Loucy (cell line): ENCODE results near the gene GALNT9.

ENCODE experiments used
- H2AFZ ChIP-seq: fragments of 200-600 bp; sonication (generic); 2 replicates; pipeline ENCODE4 v1.6.0; 2016; ENCODE audit warnings: antibody characterized with exemption, mild to moderate bottlenecking, low read length, moderate library complexity
- H3F3A ChIP-seq: fragments of 200-600 bp; 2 replicates; pipeline ENCODE4 v1.6.0; 2016; ENCODE audit warnings: antibody characterized with exemption, low read depth, mild to moderate bottlenecking
- H3K27me3 ChIP-seq: fragments of 200-600 bp; sonication (generic); 2 replicates; pipeline ENCODE4 v1.6.1; 2014; ENCODE audit warnings: low read length, mild to moderate bottlenecking; ENCODE audit not compliant: insufficient read depth, poor library complexity, severe bottlenecking
- H3K36me3 ChIP-seq: fragments of 200-600 bp; sonication (generic); 2 replicates; pipeline ENCODE4 v1.6.1; 2016; ENCODE audit warnings: low read length; ENCODE audit not compliant: insufficient read depth
- H3K4me1 ChIP-seq: fragments of 200-600 bp; sonication (generic); 2 replicates; pipeline ENCODE4 v1.5.1; 2014; ENCODE audit warnings: low read length, mild to moderate bottlenecking; ENCODE audit not compliant: insufficient read depth, poor library complexity, severe bottlenecking
- H3K4me2 ChIP-seq: fragments of 200-600 bp; sonication (generic); 2 replicates; pipeline ENCODE4 v1.6.0; 2014; ENCODE audit warnings: antibody characterized with exemption, low read length, low read depth, mild to moderate bottlenecking; ENCODE audit not compliant: poor library complexity, severe bottlenecking
- H3K4me3 ChIP-seq: fragments of 200-600 bp; sonication (generic); 2 replicates; pipeline ENCODE4 v1.5.1; 2014; ENCODE audit warnings: low read length, mild to moderate bottlenecking, mixed read lengths; ENCODE audit not compliant: poor library complexity, severe bottlenecking
- H3K79me2 ChIP-seq: fragments of 200-600 bp; sonication (generic); 2 replicates; pipeline ENCODE4 v1.6.1; 2014; ENCODE audit warnings: low read length; ENCODE audit not compliant: insufficient read depth
- H3K9ac ChIP-seq: fragments of 200-600 bp; sonication (generic); 2 replicates; pipeline ENCODE4 v1.6.0; 2014; ENCODE audit warnings: mild to moderate bottlenecking, low read depth, low read length, moderate library complexity; ENCODE audit not compliant: poor library complexity, severe bottlenecking
- H3K9me2 ChIP-seq: fragments of 200-600 bp; sonication (generic); replicated peaks from 2 replicates; pipeline ENCODE4 v1.6.1; 2016; ENCODE audit warnings: low read depth, low read length, mixed read lengths
- H3K9me3 ChIP-seq: fragments of 200-600 bp; sonication (generic); 2 replicates; pipeline ENCODE4 v1.6.1; 2014; ENCODE audit warnings: mild to moderate bottlenecking, antibody characterized with exemption, low read length, low read depth; ENCODE audit not compliant: insufficient read depth
- H4K20me1 ChIP-seq: fragments of 200-600 bp; sonication (generic); 2 replicates; pipeline ENCODE4 v1.6.0; 2014; ENCODE audit warnings: antibody characterized with exemption, low read length, mild to moderate bottlenecking; ENCODE audit not compliant: insufficient read depth, poor library complexity, severe bottlenecking
- CTCF ChIP-seq: fragments of 200-600 bp; sonication (generic); conservative IDR thresholded peaks from 2 replicates; pipeline ENCODE4 v1.5.1; 2014; ENCODE audit warnings: mild to moderate bottlenecking, antibody characterized with exemption, low read length
- EZH2phosphoT487 ChIP-seq: fragments of 200-600 bp; IDR thresholded peaks from 2 replicates; pipeline ENCODE4 v1.6.1; 2018; ENCODE audit warnings: antibody characterized with exemption, mild to moderate bottlenecking, moderate library complexity, borderline replicate concordance

The GALNT9 gene

GRCh38 chr12:132159555-132160003 lies 169.8 kb downstream of the GALNT9 start:
- H3F3A ChIP-seq: peaks cover 11% of the 10 kb centered on the region
- no peak for TF ChIP-seq CTCF
- no peak for TF ChIP-seq EZH2phosphoT487
- H3K9ac ChIP-seq: no peak overlapping the region
- H3K4me2 ChIP-seq: no peak overlapping the region
- no peaks in the 10 kb centered on the region for H3K27me3 ChIP-seq
- no peaks in the 10 kb centered on the region for H3K9me2 ChIP-seq
- no peak overlapping the region for H2AFZ ChIP-seq
- peaks cover 18% of the 10 kb centered on the region for H3K4me1 ChIP-seq
- peaks cover 12% of the 10 kb centered on the region; the same call in 1 of the 2 replicates for H3K36me3 ChIP-seq
- no peaks in the 10 kb centered on the region for H3K9me3 ChIP-seq
- no peak overlapping the region for H3K4me3 ChIP-seq
- no peaks in the 10 kb centered on the region for H3K79me2 ChIP-seq
- no peaks in the 10 kb centered on the region for H4K20me1 ChIP-seq

GRCh38 chr12:132158677-132159554 lies 170.5 kb downstream of the GALNT9 start:
- no peak overlapping the region for H2AFZ ChIP-seq
- H3K79me2 ChIP-seq: no peaks in the 10 kb centered on the region
- no peaks in the 10 kb centered on the region for H3K9me2 ChIP-seq
- H3K9me3 ChIP-seq: no peaks in the 10 kb centered on the region
- TF ChIP-seq CTCF (no peak), EZH2phosphoT487 (no peak)
- peaks cover 11% of the 10 kb centered on the region for H3F3A ChIP-seq
- H3K36me3 ChIP-seq: peaks cover 12% of the 10 kb centered on the region; the same call in 1 of the 2 replicates
- no peak overlapping the region for H3K4me3 ChIP-seq
- no peaks in the 10 kb centered on the region for H4K20me1 ChIP-seq
- H3K4me2 ChIP-seq: no peak overlapping the region
- peaks cover 18% of the 10 kb centered on the region for H3K4me1 ChIP-seq
- H3K27me3 ChIP-seq: no peaks in the 10 kb centered on the region
- H3K9ac ChIP-seq: no peak overlapping the region

GRCh38 chr12:132157733-132158409 lies 171.5 kb downstream of the GALNT9 start:
- H3K9ac ChIP-seq: no peak overlapping the region
- no peaks in the 10 kb centered on the region for H3K27me3 ChIP-seq
- no peak overlapping the region for H2AFZ ChIP-seq
- no peaks in the 10 kb centered on the region for H3K9me2 ChIP-seq
- peaks cover 9% of the 10 kb centered on the region for H3K4me1 ChIP-seq
- H3K79me2 ChIP-seq: no peaks in the 10 kb centered on the region
- no peaks in the 10 kb centered on the region for H4K20me1 ChIP-seq
- no peak for TF ChIP-seq CTCF
- no peak for TF ChIP-seq EZH2phosphoT487
- H3K36me3 ChIP-seq: peaks cover 12% of the 10 kb centered on the region; the same call in 1 of the 2 replicates
- H3F3A ChIP-seq: peaks cover 11% of the 10 kb centered on the region
- H3K4me3 ChIP-seq: no peak overlapping the region
- no peaks in the 10 kb centered on the region for H3K9me3 ChIP-seq
- H3K4me2 ChIP-seq: no peak overlapping the region
